Endothelial cell of umbilical vein (primary cell): ENCODE results near the gene NOP16. TPM values are rescaled to one million over a fixed set of nuclear protein-coding genes. Genes with fewer than 3 reads are reported as not detected.

ENCODE experiments used
- BruUV-seq: library from RNA; stranded (reverse); fragments of 400-500 nt; replicated peaks from 2 replicates; lab custom pipeline; 2021; lab: Mats Ljungman, UMichigan
- CTCF ChIA-PET: fragments of 300-600, 350-600 bp; sonication (Branson Sonifier 250); formaldehyde crosslinking; loops from one replicate; lab custom pipeline; 2021; ENCODE audit warnings: antibody characterized with exemption, inconsistent platforms; lab: Charles Lee
- POLR2A ChIA-PET: fragments of 300-600, 350-600 bp; sonication (Branson Sonifier 250); formaldehyde crosslinking; loops from one replicate; lab custom pipeline; 2021; ENCODE audit warnings: antibody characterized with exemption, inconsistent platforms; lab: Charles Lee
- DNase-seq: peaks from one replicate; pipeline ENCODE4 v3.0.0-alpha.2; 2011; ENCODE audit warnings: low read depth, low spot score
- FAIRE-seq: peaks from 2 replicates; lab custom pipeline; 2011; peaks lifted over from hg19 to GRCh38; lab: Jason Lieb, UNC
- H2AFZ ChIP-seq: 2 replicates; pipeline ENCODE4 v1.6.0; 2012; ENCODE audit warnings: low read depth, low read length, control low read depth, inconsistent platforms
- H3K27ac ChIP-seq: 2 replicates; pipeline ENCODE4 v1.5.1; 2011; ENCODE audit warnings: low read depth, mild to moderate bottlenecking, control low read depth, low read length, moderate library complexity; ENCODE audit not compliant: insufficient read depth
- H3K27me3 ChIP-seq, 2 experiments: 2 replicates each; pipeline versions ENCODE4 v1.6.0 to v1.6.1; 2011; ENCODE audit warnings: low read length in 2 of 2, mixed read lengths in 1 of 2; ENCODE audit not compliant: control insufficient read depth in 2 of 2, insufficient read depth in 2 of 2
- H3K36me3 ChIP-seq, 2 experiments: 2 replicates in 1 of 2; 3 replicates in 1 of 2; pipeline ENCODE4 v1.5.1; 2011; ENCODE audit warnings: low read length in 2 of 2, mild to moderate bottlenecking in 1 of 2, moderate library complexity in 1 of 2; ENCODE audit not compliant: control insufficient read depth in 2 of 2, insufficient read depth in 2 of 2; ENCODE audit errors: extremely low read depth in 1 of 2
- H3K4me1 ChIP-seq: 3 replicates; pipeline ENCODE4 v1.5.1; 2011; ENCODE audit warnings: mild to moderate bottlenecking, low read length; ENCODE audit not compliant: control insufficient read depth, insufficient read depth; ENCODE audit errors: extremely low read depth
- H3K4me2 ChIP-seq: 2 replicates; pipeline ENCODE4 v1.6.1; 2011; ENCODE audit warnings: low read length, control low read depth, mixed read lengths; ENCODE audit not compliant: insufficient read depth
- H3K4me3 ChIP-seq, 3 experiments: fragments of 200-600 bp in 1 of 3; sonication (generic), shearing (Covaris generic) in 1 of 3; replicated peaks in 1 of 3; 2 replicates each; pipeline ENCODE4 v1.5.1; 2011 to 2016; ENCODE audit warnings: control low read depth in 3 of 3, low read length in 3 of 3, mild to moderate bottlenecking in 2 of 3, inconsistent platforms in 1 of 3, low read depth in 1 of 3, moderate library complexity in 1 of 3; ENCODE audit not compliant: insufficient read depth in 1 of 3
- H3K79me2 ChIP-seq: 2 replicates; pipeline ENCODE4 v1.6.0; 2012; ENCODE audit warnings: low read length, inconsistent platforms; ENCODE audit not compliant: control insufficient read depth, insufficient read depth
- H3K9ac ChIP-seq: replicated peaks from 2 replicates; pipeline ENCODE3; 2011; ENCODE audit warnings: low read length, control low read depth; ENCODE audit not compliant: insufficient read depth; ENCODE audit errors: extremely low read depth
- H3K9me1 ChIP-seq: replicated peaks from 3 replicates; pipeline ENCODE4 v1.6.0; 2011; ENCODE audit warnings: mild to moderate bottlenecking, low read length; ENCODE audit not compliant: control insufficient read depth, insufficient read depth; ENCODE audit errors: extremely low read depth
- H3K9me3 ChIP-seq: replicated peaks from 2 replicates; pipeline ENCODE4 v1.5.1; 2012; ENCODE audit warnings: low read length, inconsistent platforms; ENCODE audit not compliant: control insufficient read depth, insufficient read depth
- H4K20me1 ChIP-seq: replicated peaks from 2 replicates; pipeline ENCODE3; 2011; ENCODE audit warnings: mild to moderate bottlenecking, low read length; ENCODE audit not compliant: control insufficient read depth, insufficient read depth; ENCODE audit errors: extremely low read depth
- EZH2 ChIP-seq: IDR thresholded peaks from 2 replicates; pipeline ENCODE4 v1.6.1; 2012; ENCODE audit warnings: borderline replicate concordance, low read depth, mild to moderate bottlenecking, moderate library complexity, low read length, inconsistent platforms; ENCODE audit not compliant: severe bottlenecking
- FOS ChIP-seq: IDR thresholded peaks from 2 replicates; pipeline ENCODE4 v1.6.1; 2011; ENCODE audit warnings: mild to moderate bottlenecking, low read length, moderate library complexity, borderline replicate concordance; ENCODE audit not compliant: insufficient read depth
- GATA2 ChIP-seq: IDR thresholded peaks from 2 replicates; pipeline ENCODE4 v1.7.0; 2011; ENCODE audit warnings: low read depth, mild to moderate bottlenecking, moderate library complexity, mixed read lengths, low read length; ENCODE audit not compliant: insufficient read length, insufficient read depth
- JUN ChIP-seq: IDR thresholded peaks from 2 replicates; pipeline ENCODE4 v1.6.1; 2011; ENCODE audit warnings: borderline replicate concordance, low read depth; ENCODE audit not compliant: insufficient read length, insufficient read depth
- MYC ChIP-seq: IDR thresholded peaks from one replicate; pipeline ENCODE4 v1.6.1; 2011; ENCODE audit warnings: mild to moderate bottlenecking, low read depth, low read length
- POLR2A ChIP-seq: IDR thresholded peaks from 2 replicates; pipeline ENCODE4 v1.6.1; 2012; ENCODE audit warnings: low read depth, mild to moderate bottlenecking, control low read depth, low read length
- POLR2AphosphoS5 ChIP-seq: IDR thresholded peaks from 2 replicates; pipeline ENCODE4 v1.6.1; 2012; ENCODE audit warnings: low read depth, mild to moderate bottlenecking, control low read depth, low read length, moderate library complexity; ENCODE audit not compliant: insufficient read depth
- dilution Hi-C: fragments of 300-500 bp; cut with MboI; formaldehyde crosslinking; loops from one replicate; pipeline ENCODE4 v1.15.0; 2019; ENCODE audit warnings: low sequenced_read_pairs; ENCODE audit not compliant: extremely low pct_ligation_motif_present
- intact Hi-C: fragments of 100-400 bp; cut with micrococcal nuclease; formaldehyde crosslinking; loops from one replicate; pipeline ENCODE4 v1.10.0; 2022
- polyA plus RNA-seq, 4 experiments: library from polyadenylated mRNA; depleted of rRNA in 3 of 4; stranded (reverse) in 3 of 4; unstranded in 1 of 4; fragments of >200 nt; gene quantifications; 2 replicates each; pipeline versions ENCODE4 v1.2.1 to v1.2.3, GENCODE V29; 2011 to 2012; ENCODE audit warnings: missing spikeins in 1 of 4
- total RNA-seq: library from RNA; stranded (reverse); gene quantifications from 2 replicates; pipeline ENCODE4 v1.2.3, GENCODE V29; 2021
- TF ChIP-seq, protein P1 (sequence below): IDR thresholded peaks from 2 replicates; pipeline ENCODE4 v1.6.1; 2011; ENCODE audit not compliant: insufficient read depth, insufficient read length
- TF ChIP-seq, protein P2 (sequence below), 2 donors: IDR thresholded peaks; 1 replicate in 1 of 2; 2 replicates in 1 of 2; pipeline ENCODE4 v1.5.1; 2011; ENCODE audit warnings: low read length in 2 of 2, mild to moderate bottlenecking in 2 of 2, moderate library complexity in 2 of 2, control low read depth in 1 of 2, inconsistent platforms in 1 of 2, low read depth in 1 of 2; ENCODE audit not compliant: insufficient read depth in 1 of 2; ENCODE audit errors: extremely low read depth in 1 of 2

The NOP16 gene
- total and polyA plus RNA-seq, 2 donors (not counting 3 experiments of a cell fraction or from before 2014, with no cell fraction given), result 41.1 to 47.4 TPM

DNA sequence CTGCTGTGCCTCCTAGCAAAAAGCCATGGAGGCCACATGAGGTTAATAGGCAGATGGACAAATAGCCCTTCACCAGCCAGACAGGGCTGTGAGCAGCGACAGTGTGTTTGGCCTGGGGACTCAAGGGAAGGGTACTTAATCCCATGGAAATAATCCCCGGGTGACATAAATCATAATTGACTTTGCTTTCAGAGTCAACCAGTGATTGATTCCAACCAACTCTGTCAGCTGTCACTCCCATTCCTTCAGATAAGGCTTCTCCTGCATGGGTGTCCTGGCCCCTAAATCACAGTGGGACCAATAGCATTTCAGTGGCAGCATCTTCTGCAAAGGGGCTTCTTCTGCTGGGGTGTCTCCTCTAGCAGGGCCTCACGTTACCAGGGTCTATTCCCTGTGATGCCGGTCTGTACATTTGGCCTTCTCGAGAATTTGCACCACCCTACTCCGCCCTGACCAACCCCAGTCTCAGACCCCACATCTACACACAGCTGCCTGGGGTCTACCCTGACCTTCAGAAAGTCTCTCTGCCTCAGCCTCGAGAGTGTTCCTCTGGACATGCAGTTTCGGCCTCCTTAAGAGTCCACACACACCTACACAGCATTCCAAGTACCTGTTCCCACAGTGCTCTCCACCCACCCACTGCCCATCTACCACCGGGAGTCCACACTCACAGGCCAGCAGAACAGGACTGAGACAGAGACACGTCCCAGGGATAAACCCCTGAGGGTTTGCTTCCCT lies 24.3 kb upstream of the NOP16 start:
- POLR2A ChIA-PET, result no interaction called here
- Histone ChIP-seq H3K4me2 (no peak overlapping the region), H3K9ac (no peak overlapping the region), H3K9me3 (no peaks in the 10 kb centered on the region), H3K4me1 (peaks cover 12% of the 10 kb centered on the region), H4K20me1 (no peaks in the 10 kb centered on the region), H3K9me1 (no peaks in the 10 kb centered on the region), H3K4me3 (no peak overlapping the region), H2AFZ (no peak overlapping the region), H3K27me3 (no peaks in the 10 kb centered on the region), H3K27ac (no peak overlapping the region), H3K79me2 (peaks cover 15% of the 10 kb centered on the region), H3K36me3 (peaks cover 2 to 3% of the 10 kb centered on the region in 2 experiments)
- intact Hi-C loops, result no loop called here
- DNase-seq, result no peak
- CTCF ChIA-PET, result interaction anchor here (1.0 kb wide), 1 partner anchor 683 kb away, joined by 3 read pairs; no protein-coding TSS in a partner anchor
- no TSS peak for BruUV-seq
- TF ChIP-seq JUN (no peak), FOS (no peak), POLR2A (no peak), GATA2 (no peak), EZH2 (no peak), POLR2AphosphoS5 (no peak), MYC (no peak)
- TF ChIP-seq, protein P1, sequence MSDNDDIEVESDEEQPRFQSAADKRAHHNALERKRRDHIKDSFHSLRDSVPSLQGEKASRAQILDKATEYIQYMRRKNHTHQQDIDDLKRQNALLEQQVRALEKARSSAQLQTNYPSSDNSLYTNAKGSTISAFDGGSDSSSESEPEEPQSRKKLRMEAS, result no peak
- TF ChIP-seq, protein P2, sequence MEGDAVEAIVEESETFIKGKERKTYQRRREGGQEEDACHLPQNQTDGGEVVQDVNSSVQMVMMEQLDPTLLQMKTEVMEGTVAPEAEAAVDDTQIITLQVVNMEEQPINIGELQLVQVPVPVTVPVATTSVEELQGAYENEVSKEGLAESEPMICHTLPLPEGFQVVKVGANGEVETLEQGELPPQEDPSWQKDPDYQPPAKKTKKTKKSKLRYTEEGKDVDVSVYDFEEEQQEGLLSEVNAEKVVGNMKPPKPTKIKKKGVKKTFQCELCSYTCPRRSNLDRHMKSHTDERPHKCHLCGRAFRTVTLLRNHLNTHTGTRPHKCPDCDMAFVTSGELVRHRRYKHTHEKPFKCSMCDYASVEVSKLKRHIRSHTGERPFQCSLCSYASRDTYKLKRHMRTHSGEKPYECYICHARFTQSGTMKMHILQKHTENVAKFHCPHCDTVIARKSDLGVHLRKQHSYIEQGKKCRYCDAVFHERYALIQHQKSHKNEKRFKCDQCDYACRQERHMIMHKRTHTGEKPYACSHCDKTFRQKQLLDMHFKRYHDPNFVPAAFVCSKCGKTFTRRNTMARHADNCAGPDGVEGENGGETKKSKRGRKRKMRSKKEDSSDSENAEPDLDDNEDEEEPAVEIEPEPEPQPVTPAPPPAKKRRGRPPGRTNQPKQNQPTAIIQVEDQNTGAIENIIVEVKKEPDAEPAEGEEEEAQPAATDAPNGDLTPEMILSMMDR (IDR thresholded peaks at IDR 0.05; ENCODE audit: extremely low read depth in 1 of 2, insufficient read depth in 1 of 2, low read depth in 1 of 2, low read length in 2 of 2), result no peak
- dilution Hi-C loops, result no loop called here
- no peak for FAIRE-seq
